Stimulated activated CD4-positive, alpha-beta T cell treated with anti-CD3 and anti-CD28 coated beads, Interleukin-12 subunit alpha, Interleukin-12 subunit beta, amount 100 ng/mL, for 4 hours (primary cell): ENCODE results near the gene CFAP45.

Experiments
- DNase-seq: peaks from one replicate; pipeline ENCODE4 v3.0.0-alpha.2; 2020

Gene CFAP45

GRCh38 chr1:159935719-159936272 is 35.8 kb upstream of the CFAP45 start:
- DNase-seq = no peak

GRCh38 chr1:159935305-159935704 is 35.3 kb upstream of the CFAP45 start:
- DNase-seq = no peak

GRCh38 chr1:159934136-159935039 is 34.4 kb upstream of the CFAP45 start:
- no peak for DNase-seq

- no peak for DNase-seq
Measured at GRCh38 chr1:159933347-159933746, 33.4 kb upstream of the CFAP45 start.

GRCh38 chr1:159932296-159933285 is 32.6 kb upstream of the CFAP45 start:
- no peak for DNase-seq

GRCh38 chr1:159931795-159932173 is 31.8 kb upstream of the CFAP45 start:
- no peak for DNase-seq

GRCh38 chr1:159931101-159931794 is 31.3 kb upstream of the CFAP45 start:
- DNase-seq = no peak

- no peak for DNase-seq
Measured at GRCh38 chr1:159930634-159931033, 30.7 kb upstream of the CFAP45 start.

- DNase-seq = no peak
Measured at GRCh38 chr1:159930216-159930615, 30.3 kb upstream of the CFAP45 start.

- no peak for DNase-seq
Measured at GRCh38 chr1:159929155-159930051, 29.4 kb upstream of the CFAP45 start.

- DNase-seq = no peak
Measured at GRCh38 chr1:159928491-159929050, 28.6 kb upstream of the CFAP45 start.

- no peak for DNase-seq
Measured at GRCh38 chr1:159927849-159928431, 28.0 kb upstream of the CFAP45 start.

- DNase-seq = no peak
Measured at GRCh38 chr1:159927211-159927848, 27.4 kb upstream of the CFAP45 start.

GRCh38 chr1:159925719-159926078 is 25.7 kb upstream of the CFAP45 start:
- no peak for DNase-seq

GRCh38 chr1:159924791-159925718 is 25.1 kb upstream of the CFAP45 start, which contains the start of gene TAGLN2:
TAGLN2 (minus strand) TSS chr1:159925507; CDS start chr1:159920509, 4,998 bp downstream.
- DNase-seq = peak; percentile 91

GRCh38 chr1:159924025-159924790 is 24.2 kb upstream of the CFAP45 start:
- peak; percentile 46 for DNase-seq

GRCh38 chr1:159923203-159924024 is 23.4 kb upstream of the CFAP45 start:
- peak; percentile 46 for DNase-seq
